Left renal pelvis (tissue), 4 donors: ENCODE measurements around the gene VPS36. TPM values are rescaled to one million over a fixed set of nuclear protein-coding genes. Genes with fewer than 3 reads are reported as not detected.
A peak's percentile ranks its signal among the peaks of the same experiment; 100 is the strongest.
"Not testable (repeated sequence)": the region's sequence is repeated elsewhere in the genome, so short reads cannot be mapped to it uniquely, and the experiment has no call there.

Source experiments
- DNase-seq, 4 donors: peaks; one replicate each; pipeline ENCODE4 v3.0.0-alpha.2; 2013; ENCODE audit warnings: low read depth in 4 of 4, low spot score in 3 of 4
- polyA plus RNA-seq, 4 donors: library from polyadenylated mRNA; unstranded; fragments of 120-200 nt; gene quantifications; one replicate each; pipeline ENCODE4 v1.2.1, GENCODE V29; 2013; ENCODE audit not compliant: insufficient read length in 4 of 4

The VPS36 gene
- 10 to 100 TPM; 42.0 to 63.5 (median 55.4) TPM for polyA plus RNA-seq

- DNase-seq = peak; percentile 89 to 93 (median 92)
Measured at GRCh38 chr13:52450012-52450792, at the start of gene VPS36. Gene VPS36 (minus strand): TSS chr13:52450634. CDS start chr13:52450594, 40 bp downstream.

GRCh38 chr13:52497979-52498378 lies 47.5 kb upstream of the VPS36 start:
- not testable (repeated sequence) for DNase-seq

GRCh38 chr13:52494241-52494640 lies 43.8 kb upstream of the VPS36 start:
- not testable (repeated sequence) for DNase-seq

DNA sequence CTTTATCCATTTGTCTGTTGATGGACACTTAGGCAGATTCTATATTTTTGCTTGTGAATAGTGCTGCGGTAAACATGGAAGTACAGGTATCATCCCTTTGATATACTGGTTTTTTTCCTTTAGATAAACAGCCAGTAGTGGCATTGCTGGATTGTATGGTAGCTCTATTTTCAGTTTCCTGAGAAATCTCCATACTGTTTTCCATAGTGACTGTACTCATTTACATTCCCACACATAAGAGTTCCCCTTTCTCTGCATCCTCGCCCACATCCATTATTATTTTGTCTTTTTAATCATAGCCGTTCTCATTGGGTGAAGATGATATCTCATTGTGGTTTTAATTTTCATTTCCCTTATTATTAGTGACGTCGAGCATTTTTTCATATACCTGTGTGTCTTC lies 40.6 kb upstream of the VPS36 start:
- DNase-seq = not testable (repeated sequence)

DNA sequence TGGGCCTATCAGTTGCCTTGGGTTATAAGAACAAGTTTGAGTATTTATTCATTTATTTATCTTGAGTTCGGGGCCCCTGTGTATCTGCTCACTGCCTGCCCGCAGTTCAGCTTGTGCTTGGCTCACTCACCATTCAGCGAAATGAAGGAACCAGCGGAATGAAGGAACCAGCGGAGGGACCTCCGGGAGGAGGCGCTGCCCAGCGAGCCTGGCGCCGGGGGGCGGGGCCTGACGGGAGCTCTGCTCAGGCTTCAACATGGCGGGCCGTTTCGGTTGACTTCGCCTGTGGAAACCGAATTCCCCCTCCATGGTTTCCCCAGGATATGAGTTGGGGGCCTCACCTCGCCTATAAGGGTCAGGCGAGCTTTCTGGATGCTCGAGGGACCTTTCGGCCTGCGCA lies 38.3 kb upstream of the VPS36 start:
- DNase-seq = not testable (repeated sequence)

- not testable (repeated sequence) for DNase-seq
Measured at GRCh38 chr13:52487078-52487477, 36.6 kb upstream of the VPS36 start.

- not testable (repeated sequence) for DNase-seq
Measured at GRCh38 chr13:52480677-52481428, 30.4 kb upstream of the VPS36 start.

- DNase-seq = not testable (repeated sequence)
Measured at GRCh38 chr13:52468487-52468886, 18.1 kb upstream of the VPS36 start.

DNA sequence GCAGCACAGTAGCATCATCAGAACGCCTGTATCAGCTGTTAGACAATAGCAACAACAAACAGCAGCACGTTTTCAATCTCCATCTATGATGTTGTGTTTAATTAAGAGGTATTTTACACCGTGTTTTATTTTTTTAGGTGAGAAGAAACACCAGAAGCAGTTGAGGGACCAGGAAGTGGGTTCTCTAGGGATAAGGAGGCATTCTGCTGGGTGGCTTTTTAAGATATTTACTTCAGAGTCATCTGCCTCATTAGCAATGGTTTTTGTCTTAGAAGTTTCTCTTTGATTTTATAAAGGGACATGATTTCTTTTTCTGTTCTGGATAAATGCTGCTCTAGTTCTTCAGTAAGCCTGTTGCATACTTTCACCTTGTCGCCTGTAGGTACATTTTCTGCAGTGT lies 13.1 kb upstream of the VPS36 start:
- no peak for DNase-seq

GRCh38 chr13:52461265-52461664 lies 10.8 kb upstream of the VPS36 start:
- no peak for DNase-seq

- DNase-seq = no peak
Measured at GRCh38 chr13:52459668-52460067, 9.2 kb upstream of the VPS36 start.

- DNase-seq = peak; percentile 60 to 75 (median 62)
Measured at GRCh38 chr13:52455677-52456041, 5.2 kb upstream of the VPS36 start.

DNA sequence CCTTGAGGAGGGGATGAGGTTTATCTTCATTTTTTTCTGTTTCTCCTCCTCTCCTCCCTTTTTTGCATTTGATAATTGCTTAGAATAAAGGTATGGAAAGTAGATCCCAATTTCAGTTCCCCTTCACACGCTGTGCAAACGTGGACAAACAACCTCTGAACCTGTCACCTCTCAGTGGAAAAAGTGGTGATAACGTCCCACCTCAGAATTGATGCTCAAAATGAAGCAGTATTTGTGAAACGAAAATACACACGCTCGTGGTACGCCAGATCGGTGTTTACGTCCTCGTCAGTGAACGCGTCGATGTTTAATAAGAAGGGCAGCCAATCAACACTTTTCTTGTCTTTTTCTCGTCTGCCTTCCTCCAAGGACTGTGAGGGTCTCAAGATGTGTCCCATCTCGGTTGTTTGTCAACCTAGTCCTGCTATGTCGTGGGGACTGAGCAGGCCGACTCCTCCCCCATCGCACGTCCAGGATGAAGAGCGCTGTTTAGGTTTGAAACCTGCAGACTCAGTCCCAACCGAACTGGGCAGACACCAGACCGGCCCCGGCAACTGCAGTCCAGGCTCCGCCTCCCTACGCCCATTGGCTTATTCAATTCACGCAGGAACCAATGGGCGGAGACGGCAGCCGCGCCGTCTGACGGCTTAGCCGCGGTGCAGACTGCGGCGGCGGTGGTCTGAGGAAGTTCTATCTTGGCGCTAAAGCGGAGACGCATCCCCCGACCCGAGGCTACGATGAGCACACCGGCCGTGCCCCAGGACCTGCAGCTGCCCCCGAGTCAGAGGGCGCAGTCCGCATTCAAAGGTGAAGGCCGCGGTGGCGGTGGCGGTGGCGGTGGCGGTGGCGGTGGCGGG lies 4.6 kb upstream of the VPS36 start, which contains the start of gene CKAP2:
TSS of gene CKAP2 (plus strand) at position 659 of the 857 bp plus-strand sequence. CDS start at position 738, 79 bp downstream.
- peak; percentile 77 to 92 (median 86) for DNase-seq

GRCh38 chr13:52454459-52454819 lies 4.0 kb upstream of the VPS36 start:
- peak in 1 of 4 donors; percentile 17 for DNase-seq

DNA sequence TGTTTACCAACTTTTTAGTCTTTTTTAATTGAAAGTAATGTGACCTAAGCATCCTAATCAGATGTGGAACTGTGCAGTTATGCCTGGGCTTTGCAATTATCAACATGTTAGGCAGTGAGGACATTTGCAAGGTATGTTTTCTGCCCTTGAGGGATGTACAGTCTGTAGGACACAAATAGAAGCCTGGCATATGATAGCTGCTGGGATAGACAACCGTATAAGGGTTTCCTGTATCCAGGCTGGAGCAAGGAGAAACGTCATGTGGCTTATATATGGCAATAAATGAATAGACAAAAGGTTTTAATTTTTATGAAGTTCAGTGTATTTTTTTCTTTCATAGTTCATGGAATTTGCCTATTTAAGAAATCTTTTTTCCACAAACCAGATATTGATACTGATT lies 2.0 kb upstream of the VPS36 start:
- DNase-seq = no peak

DNA sequence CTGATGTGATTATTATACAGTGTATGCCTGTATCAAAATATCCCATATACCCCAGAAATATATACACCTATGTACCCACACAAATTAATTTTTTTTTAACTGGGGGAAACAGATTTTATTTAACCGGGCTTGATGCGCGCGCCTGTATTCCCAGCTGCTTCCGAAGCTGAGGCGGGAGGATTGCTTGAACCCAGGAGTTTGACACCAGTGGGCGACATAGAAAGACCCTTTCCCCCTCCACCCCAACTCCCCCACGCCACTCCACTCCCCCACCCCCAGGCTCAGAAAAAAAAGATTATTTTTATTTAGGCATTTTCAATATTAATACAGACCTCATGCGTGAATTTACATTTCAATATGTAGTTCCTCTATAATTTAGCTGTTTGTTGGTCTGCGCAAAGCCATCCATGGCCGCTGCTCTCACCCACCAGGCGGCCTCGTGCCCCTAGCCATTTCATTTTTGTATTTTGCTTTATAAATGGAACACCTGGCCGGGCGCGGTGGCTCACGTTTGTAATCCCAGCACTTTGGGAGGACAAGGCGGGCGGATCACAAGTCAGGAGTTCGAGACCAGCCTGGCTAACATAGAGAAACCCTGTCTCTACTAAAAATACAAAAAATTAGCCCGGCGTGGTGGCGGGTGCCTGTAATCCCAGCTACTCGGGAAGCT lies 836 bp upstream of the VPS36 start:
- DNase-seq = no peak

DNA sequence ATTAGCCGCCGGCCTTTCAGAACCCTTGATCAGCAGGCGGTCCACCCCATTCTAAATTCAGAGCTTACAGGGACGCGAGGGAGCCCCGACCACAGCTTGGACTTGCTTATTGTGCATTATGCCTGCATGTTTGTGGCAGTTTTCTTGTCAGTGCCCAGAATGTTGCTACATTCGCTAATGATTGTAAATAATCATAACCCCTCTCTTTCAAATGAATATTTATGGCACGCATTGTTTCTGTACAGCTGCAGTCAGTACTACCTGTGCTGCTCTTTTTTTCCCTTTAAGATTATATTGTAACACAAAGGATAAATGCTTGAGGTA lies 321 bp upstream of the VPS36 start:
- DNase-seq = no peak

- no peak for DNase-seq
Measured at GRCh38 chr13:52449331-52450011, 963 bp downstream of the VPS36 start.

GRCh38 chr13:52447815-52448552 lies 2.5 kb downstream of the VPS36 start:
- no peak for DNase-seq
